ENCODE measurements around the gene CHST14.

The CHST14 gene

GRCh38 chr15:40495516-40495915 is 24.7 kb downstream of the CHST14 start:
- no peaks in the 10 kb centered on the region for H3K9me3 ChIP-seq (ENCODE audit: control insufficient read depth, low read length)
- peaks cover 6% of the 10 kb centered on the region for H3K4me1 ChIP-seq (ENCODE audit: control insufficient read depth, insufficient read depth, low read length, poor library complexity, severe bottlenecking)
- 94 to 100% methylated on average over 1 to 2 of the region's 2 CpGs for WGBS, 2 experiments (ENCODE audit: insufficient coverage in 2 of 2)
- H3K4me3 ChIP-seq (ENCODE audit: extremely low read depth, insufficient read depth, low read length, poor library complexity, severe bottlenecking) = no peak overlapping the region
- H3K36me3 ChIP-seq (ENCODE audit: control insufficient read depth, insufficient read depth, low read length) = no peaks in the 10 kb centered on the region
- no peak overlapping the region for H3K27ac ChIP-seq (ENCODE audit: low read depth, low read length, severe bottlenecking)

GRCh38 chr15:40498418-40498817 is 27.6 kb downstream of the CHST14 start:
- no peaks in the 10 kb centered on the region for H3K36me3 ChIP-seq (ENCODE audit: control insufficient read depth, insufficient read depth, low read length)
- no peaks in the 10 kb centered on the region for H3K9me3 ChIP-seq (ENCODE audit: control insufficient read depth, low read length)
- no peak overlapping the region for H3K4me3 ChIP-seq (ENCODE audit: extremely low read depth, insufficient read depth, low read length, poor library complexity, severe bottlenecking)
- H3K4me1 ChIP-seq (ENCODE audit: control insufficient read depth, insufficient read depth, low read length, poor library complexity, severe bottlenecking) = peaks cover 5% of the 10 kb centered on the region
- no peak overlapping the region for H3K27ac ChIP-seq (ENCODE audit: low read depth, low read length, severe bottlenecking)
- WGBS, 2 experiments (ENCODE audit: insufficient coverage in 2 of 2) = 80 to 86% methylated on average over 2 of the region's 5 CpGs

- no peaks in the 10 kb centered on the region for H3K36me3 ChIP-seq (ENCODE audit: control insufficient read depth, insufficient read depth, low read length)
- 84 to 89% methylated on average over 2 to 4 of the region's 4 CpGs for WGBS, 2 experiments (ENCODE audit: insufficient coverage in 2 of 2)
- H3K9me3 ChIP-seq (ENCODE audit: control insufficient read depth, low read length) = no peaks in the 10 kb centered on the region
- no peak overlapping the region for H3K4me3 ChIP-seq (ENCODE audit: extremely low read depth, insufficient read depth, low read length, poor library complexity, severe bottlenecking)
- no peaks in the 10 kb centered on the region for H3K4me1 ChIP-seq (ENCODE audit: control insufficient read depth, insufficient read depth, low read length, poor library complexity, severe bottlenecking)
- no peak overlapping the region for H3K27ac ChIP-seq (ENCODE audit: low read depth, low read length, severe bottlenecking)
Observed at GRCh38 chr15:40498891-40499290, 28.1 kb downstream of the CHST14 start.

GRCh38 chr15:40499931-40500330 is 29.1 kb downstream of the CHST14 start:
- Histone ChIP-seq H3K27ac (ENCODE audit: low read depth, low read length, severe bottlenecking) (no peak overlapping the region), H3K4me1 (ENCODE audit: control insufficient read depth, insufficient read depth, low read length, poor library complexity, severe bottlenecking) (no peaks in the 10 kb centered on the region), H3K36me3 (ENCODE audit: control insufficient read depth, insufficient read depth, low read length) (no peaks in the 10 kb centered on the region), H3K9me3 (ENCODE audit: control insufficient read depth, low read length) (no peaks in the 10 kb centered on the region), H3K4me3 (ENCODE audit: extremely low read depth, insufficient read depth, low read length, poor library complexity, severe bottlenecking) (no peak overlapping the region)
- 85 to 88% methylated on average over 2 to 4 of the region's 4 CpGs for WGBS, 2 experiments (ENCODE audit: insufficient coverage in 2 of 2)

- Histone ChIP-seq H3K36me3 (ENCODE audit: control insufficient read depth, insufficient read depth, low read length) (no peaks in the 10 kb centered on the region), H3K9me3 (ENCODE audit: control insufficient read depth, low read length) (no peaks in the 10 kb centered on the region), H3K27ac (ENCODE audit: low read depth, low read length, severe bottlenecking) (no peak overlapping the region), H3K4me3 (ENCODE audit: extremely low read depth, insufficient read depth, low read length, poor library complexity, severe bottlenecking) (no peak overlapping the region), H3K4me1 (ENCODE audit: control insufficient read depth, insufficient read depth, low read length, poor library complexity, severe bottlenecking) (no peaks in the 10 kb centered on the region)
- 88 to 90% methylated on average over 2 of the region's 4 CpGs for WGBS, 2 experiments (ENCODE audit: insufficient coverage in 2 of 2)
Observed at GRCh38 chr15:40500568-40501330, 30.0 kb downstream of the CHST14 start.

GRCh38 chr15:40501487-40501886 is 30.7 kb downstream of the CHST14 start:
- no peak overlapping the region for H3K4me3 ChIP-seq (ENCODE audit: extremely low read depth, insufficient read depth, low read length, poor library complexity, severe bottlenecking)
- WGBS, 2 experiments (ENCODE audit: insufficient coverage in 2 of 2) = 73 to 85% methylated on average over 3 of the region's 6 CpGs
- H3K27ac ChIP-seq (ENCODE audit: low read depth, low read length, severe bottlenecking) = no peak overlapping the region

GRCh38 chr15:40506964-40507571 is 36.3 kb downstream of the CHST14 start:
- WGBS, 2 experiments (ENCODE audit: insufficient coverage in 2 of 2) = 11 to 12% methylated on average over 18 to 23 of the region's 30 CpGs
- no peaks in the 10 kb centered on the region for H3K36me3 ChIP-seq (ENCODE audit: control insufficient read depth, insufficient read depth, low read length)

More at GRCh38 chr15:40501487-40501886, 30.7 kb downstream of the CHST14 start:
- H3K4me1 ChIP-seq (ENCODE audit: control insufficient read depth, insufficient read depth, low read length, poor library complexity, severe bottlenecking) = no peaks in the 10 kb centered on the region
- H3K9me3 ChIP-seq (ENCODE audit: control insufficient read depth, low read length) = no peaks in the 10 kb centered on the region
- H3K36me3 ChIP-seq (ENCODE audit: control insufficient read depth, insufficient read depth, low read length) = no peaks in the 10 kb centered on the region

GRCh38 chr15:40508216-40508615 is 37.4 kb downstream of the CHST14 start:
- H3K9me3 ChIP-seq (ENCODE audit: control insufficient read depth, low read length) = no peaks in the 10 kb centered on the region
- H3K36me3 ChIP-seq (ENCODE audit: control insufficient read depth, insufficient read depth, low read length) = no peaks in the 10 kb centered on the region
- WGBS, 2 experiments (ENCODE audit: insufficient coverage in 2 of 2) = no CpG with 5 or more reads among the region's 1 CpG
- no peaks in the 10 kb centered on the region for H3K4me1 ChIP-seq (ENCODE audit: control insufficient read depth, insufficient read depth, low read length, poor library complexity, severe bottlenecking)
- no peak overlapping the region for H3K4me3 ChIP-seq (ENCODE audit: extremely low read depth, insufficient read depth, low read length, poor library complexity, severe bottlenecking)
- H3K27ac ChIP-seq (ENCODE audit: low read depth, low read length, severe bottlenecking) = no peak overlapping the region

More at GRCh38 chr15:40506964-40507571, 36.3 kb downstream of the CHST14 start:
- Histone ChIP-seq H3K9me3 (ENCODE audit: control insufficient read depth, low read length) (no peaks in the 10 kb centered on the region), H3K4me3 (ENCODE audit: extremely low read depth, insufficient read depth, low read length, poor library complexity, severe bottlenecking) (no peak overlapping the region), H3K4me1 (ENCODE audit: control insufficient read depth, insufficient read depth, low read length, poor library complexity, severe bottlenecking) (no peaks in the 10 kb centered on the region), H3K27ac (ENCODE audit: low read depth, low read length, severe bottlenecking) (no peak overlapping the region)

- no peaks in the 10 kb centered on the region for H3K9me3 ChIP-seq (ENCODE audit: control insufficient read depth, low read length)
- no peak overlapping the region for H3K27ac ChIP-seq (ENCODE audit: low read depth, low read length, severe bottlenecking)
- 67 to 100% methylated on average over 1 of the region's 2 CpGs for WGBS, 2 experiments (ENCODE audit: insufficient coverage in 2 of 2)
- no peak overlapping the region for H3K4me3 ChIP-seq (ENCODE audit: extremely low read depth, insufficient read depth, low read length, poor library complexity, severe bottlenecking)
- H3K4me1 ChIP-seq (ENCODE audit: control insufficient read depth, insufficient read depth, low read length, poor library complexity, severe bottlenecking) = no peaks in the 10 kb centered on the region
- no peaks in the 10 kb centered on the region for H3K36me3 ChIP-seq (ENCODE audit: control insufficient read depth, insufficient read depth, low read length)
Observed at GRCh38 chr15:40510201-40510600, 39.4 kb downstream of the CHST14 start.

GRCh38 chr15:40511093-40511471 is 40.3 kb downstream of the CHST14 start:
- no peaks in the 10 kb centered on the region for H3K36me3 ChIP-seq (ENCODE audit: control insufficient read depth, insufficient read depth, low read length)
- H3K9me3 ChIP-seq (ENCODE audit: control insufficient read depth, low read length) = no peaks in the 10 kb centered on the region
- WGBS, 2 experiments (ENCODE audit: insufficient coverage in 2 of 2) = 52 to 57% methylated on average over 15 to 18 of the region's 22 CpGs
- H3K27ac ChIP-seq (ENCODE audit: low read depth, low read length, severe bottlenecking) = no peak overlapping the region
- H3K4me1 ChIP-seq (ENCODE audit: control insufficient read depth, insufficient read depth, low read length, poor library complexity, severe bottlenecking) = no peaks in the 10 kb centered on the region
- peak overlapping the region; percentile 35 for H3K4me3 ChIP-seq (ENCODE audit: extremely low read depth, insufficient read depth, low read length, poor library complexity, severe bottlenecking)
